Endothelial cell (in vitro differentiated cells): ENCODE results near the gene TOR1B. TPM values are rescaled to one million over a fixed set of nuclear protein-coding genes. Genes with fewer than 3 reads are reported as not detected.

Experiments
- DNase-seq: peaks from one replicate; pipeline ENCODE4 v3.0.0; 2021; ENCODE audit warnings: low spot score
- H3K27ac Mint-ChIP-seq: one replicate; pipeline ENCODE4 v1.8.0; 2021; ENCODE audit warnings: mixed read lengths, inconsistent platforms; ENCODE audit not compliant: unreplicated experiment
- H3K27me3 Mint-ChIP-seq: one replicate; pipeline ENCODE4 v1.8.0; 2021; ENCODE audit warnings: mild to moderate bottlenecking, moderate library complexity, mixed read lengths, inconsistent platforms; ENCODE audit not compliant: unreplicated experiment
- H3K36me3 Mint-ChIP-seq: one replicate; pipeline ENCODE4 v1.8.0; 2021; ENCODE audit warnings: mild to moderate bottlenecking, low read depth, mixed read lengths, inconsistent platforms; ENCODE audit not compliant: unreplicated experiment
- H3K4me1 Mint-ChIP-seq: one replicate; pipeline ENCODE4 v1.8.0; 2021; ENCODE audit warnings: mild to moderate bottlenecking, mixed read lengths, inconsistent platforms; ENCODE audit not compliant: unreplicated experiment
- H3K4me3 Mint-ChIP-seq: one replicate; pipeline ENCODE4 v1.8.0; 2021; ENCODE audit warnings: mild to moderate bottlenecking, mixed read lengths, inconsistent platforms; ENCODE audit not compliant: unreplicated experiment
- H3K9me3 Mint-ChIP-seq: one replicate; pipeline ENCODE4 v1.8.0; 2021; ENCODE audit warnings: mixed read lengths, inconsistent platforms; ENCODE audit not compliant: unreplicated experiment
- CTCF ChIP-seq: fragments of 200-600 bp; sonication (generic); IDR thresholded peaks from one replicate; pipeline ENCODE4 v1.5.0; 2021; ENCODE audit warnings: antibody characterized with exemption; ENCODE audit not compliant: unreplicated experiment
- total RNA-seq: library from RNA; stranded (reverse); fragmentation: NEBNext Ultra II Directional; extraction: Animal tissue kit (Norgen Biotek cat#: 25700); gene quantifications from one replicate; pipeline ENCODE4 v1.2.1, GENCODE V29; 2021; ENCODE audit not compliant: unreplicated experiment

TOR1B gene
- total RNA-seq, 1 donor from 2014 or later: 22.8 TPM

- no peak for TF ChIP-seq CTCF
- Mint-ChIP-seq H3K27me3 (peaks cover 6% of the 10 kb centered on the region), H3K4me1 (peaks cover 3% of the 10 kb centered on the region), H3K4me3 (no peak overlapping the region), H3K9me3 (no peaks in the 10 kb centered on the region), H3K27ac (no peak overlapping the region), H3K36me3 (no peaks in the 10 kb centered on the region)
- no peak for DNase-seq
These were observed 25.8 kb upstream of the TOR1B start for GRCh38 chr9:129776938-129777768.

GRCh38 chr9:129777769-129778130 is 25.2 kb upstream of the TOR1B start:
- DNase-seq: no peak
- H3K4me1 Mint-ChIP-seq: peaks cover 3% of the 10 kb centered on the region
- no peak overlapping the region for H3K4me3 Mint-ChIP-seq
- no peaks in the 10 kb centered on the region for H3K9me3 Mint-ChIP-seq
- no peak overlapping the region for H3K27ac Mint-ChIP-seq
- no peaks in the 10 kb centered on the region for H3K36me3 Mint-ChIP-seq
- H3K27me3 Mint-ChIP-seq: peaks cover 6% of the 10 kb centered on the region
- TF ChIP-seq CTCF: no peak

- Mint-ChIP-seq H3K4me1 (peaks cover 3% of the 10 kb centered on the region), H3K9me3 (no peaks in the 10 kb centered on the region), H3K36me3 (no peaks in the 10 kb centered on the region), H3K27me3 (peaks cover 6% of the 10 kb centered on the region), H3K4me3 (no peak overlapping the region), H3K27ac (no peak overlapping the region)
- no peak for TF ChIP-seq CTCF
- DNase-seq: no peak
These were observed 24.5 kb upstream of the TOR1B start for GRCh38 chr9:129778469-129778868.

GRCh38 chr9:129779560-129780190 is 23.3 kb upstream of the TOR1B start:
- no peaks in the 10 kb centered on the region for H3K9me3 Mint-ChIP-seq
- peaks cover 3% of the 10 kb centered on the region for H3K4me1 Mint-ChIP-seq
- no peak overlapping the region for H3K27ac Mint-ChIP-seq
- peaks cover 6% of the 10 kb centered on the region for H3K27me3 Mint-ChIP-seq
- DNase-seq: no peak
- H3K4me3 Mint-ChIP-seq: no peak overlapping the region
- TF ChIP-seq CTCF: no peak
- H3K36me3 Mint-ChIP-seq: no peaks in the 10 kb centered on the region

GRCh38 chr9:129781131-129781530 is 21.9 kb upstream of the TOR1B start:
- H3K4me3 Mint-ChIP-seq: no peak overlapping the region
- H3K27ac Mint-ChIP-seq: no peak overlapping the region
- TF ChIP-seq CTCF: no peak
- H3K4me1 Mint-ChIP-seq: peaks cover 3% of the 10 kb centered on the region
- peaks cover 6% of the 10 kb centered on the region for H3K27me3 Mint-ChIP-seq
- DNase-seq: no peak
- no peaks in the 10 kb centered on the region for H3K36me3 Mint-ChIP-seq
- H3K9me3 Mint-ChIP-seq: no peaks in the 10 kb centered on the region
